ENCODE measurements around the gene CRISPLD2. TPM values are rescaled to one million over a fixed set of nuclear protein-coding genes. Genes with fewer than 3 reads are reported as not detected.

CRISPLD2 gene
- total RNA-seq, 4 donors from 2014 or later: 99.9 to 450 (median 407) TPM

DNA sequence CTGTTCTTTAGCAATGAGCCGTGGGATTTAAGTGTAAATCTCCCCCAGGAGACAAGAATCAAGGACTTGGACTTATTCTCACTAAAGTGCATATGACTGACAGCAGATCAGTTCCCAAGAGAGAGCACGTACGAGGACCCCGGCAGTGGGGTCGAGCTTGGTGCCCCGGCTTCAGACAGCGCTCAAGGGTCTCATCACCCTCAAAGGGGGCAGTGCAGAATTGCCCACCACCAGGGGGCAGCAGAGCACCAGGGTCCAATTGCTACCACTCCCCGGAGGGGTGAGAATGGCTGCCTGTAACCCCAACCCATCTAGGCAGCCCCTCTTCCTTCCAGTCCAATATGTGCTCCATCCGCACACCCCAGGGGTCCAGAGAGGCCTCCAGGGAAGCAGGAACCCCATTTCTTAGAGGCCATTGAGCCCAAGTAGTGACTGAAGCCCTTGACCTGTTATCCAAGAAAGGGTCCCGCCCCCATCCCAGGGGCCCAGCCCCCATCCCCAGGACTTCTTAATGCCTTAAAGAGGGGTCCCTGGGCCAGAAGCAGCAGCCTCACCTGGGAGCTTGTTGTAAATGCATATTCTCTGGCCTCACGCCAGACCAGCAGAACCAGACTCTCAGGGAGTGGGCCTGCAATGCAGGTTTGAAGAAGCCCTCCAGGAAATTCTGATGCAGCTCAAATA is 105.4 kb downstream of the CRISPLD2 start:
- ATAC-seq (ENCODE audit: low FRiP score) (no peak), DNase-seq (ENCODE audit: low spot score) (peak; percentile 80)
- TF ChIP-seq, protein P1, sequence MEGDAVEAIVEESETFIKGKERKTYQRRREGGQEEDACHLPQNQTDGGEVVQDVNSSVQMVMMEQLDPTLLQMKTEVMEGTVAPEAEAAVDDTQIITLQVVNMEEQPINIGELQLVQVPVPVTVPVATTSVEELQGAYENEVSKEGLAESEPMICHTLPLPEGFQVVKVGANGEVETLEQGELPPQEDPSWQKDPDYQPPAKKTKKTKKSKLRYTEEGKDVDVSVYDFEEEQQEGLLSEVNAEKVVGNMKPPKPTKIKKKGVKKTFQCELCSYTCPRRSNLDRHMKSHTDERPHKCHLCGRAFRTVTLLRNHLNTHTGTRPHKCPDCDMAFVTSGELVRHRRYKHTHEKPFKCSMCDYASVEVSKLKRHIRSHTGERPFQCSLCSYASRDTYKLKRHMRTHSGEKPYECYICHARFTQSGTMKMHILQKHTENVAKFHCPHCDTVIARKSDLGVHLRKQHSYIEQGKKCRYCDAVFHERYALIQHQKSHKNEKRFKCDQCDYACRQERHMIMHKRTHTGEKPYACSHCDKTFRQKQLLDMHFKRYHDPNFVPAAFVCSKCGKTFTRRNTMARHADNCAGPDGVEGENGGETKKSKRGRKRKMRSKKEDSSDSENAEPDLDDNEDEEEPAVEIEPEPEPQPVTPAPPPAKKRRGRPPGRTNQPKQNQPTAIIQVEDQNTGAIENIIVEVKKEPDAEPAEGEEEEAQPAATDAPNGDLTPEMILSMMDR (IDR thresholded peaks at IDR 0.05): peak in 1 of 3 donors; percentile 55

DNA sequence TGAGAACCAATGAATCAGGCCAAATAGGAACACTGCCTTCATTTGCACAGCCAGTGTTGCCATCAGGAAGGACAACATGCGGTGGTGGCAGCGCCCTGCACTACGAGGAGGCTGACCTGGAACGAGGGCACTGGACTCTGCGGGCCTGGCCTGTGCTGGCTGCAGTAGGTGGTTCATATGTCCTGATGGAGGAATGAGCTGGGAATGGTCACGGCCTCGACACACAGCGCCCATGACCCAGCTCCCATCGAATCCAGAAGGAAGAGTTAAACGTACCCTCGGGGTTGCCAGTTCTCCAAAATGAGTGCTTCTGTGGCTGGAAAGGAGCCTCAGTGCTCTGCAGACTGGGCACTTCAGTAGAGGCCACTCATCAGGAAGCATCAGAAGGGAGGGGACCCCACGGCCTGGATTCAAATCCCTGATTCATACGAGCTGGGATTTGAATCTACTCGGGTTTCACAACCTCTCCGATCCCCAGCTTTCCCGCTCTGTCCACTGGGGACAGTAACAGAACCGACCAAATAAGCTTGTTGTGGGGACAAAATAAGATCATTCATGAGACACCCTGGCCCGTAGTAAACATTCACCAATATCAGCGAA is 106.1 kb downstream of the CRISPLD2 start:
- DNase-seq (ENCODE audit: low spot score): no peak
- TF ChIP-seq, protein P1 (IDR thresholded peaks at IDR 0.05): no peak
- no peak for ATAC-seq (ENCODE audit: low FRiP score)

DNA sequence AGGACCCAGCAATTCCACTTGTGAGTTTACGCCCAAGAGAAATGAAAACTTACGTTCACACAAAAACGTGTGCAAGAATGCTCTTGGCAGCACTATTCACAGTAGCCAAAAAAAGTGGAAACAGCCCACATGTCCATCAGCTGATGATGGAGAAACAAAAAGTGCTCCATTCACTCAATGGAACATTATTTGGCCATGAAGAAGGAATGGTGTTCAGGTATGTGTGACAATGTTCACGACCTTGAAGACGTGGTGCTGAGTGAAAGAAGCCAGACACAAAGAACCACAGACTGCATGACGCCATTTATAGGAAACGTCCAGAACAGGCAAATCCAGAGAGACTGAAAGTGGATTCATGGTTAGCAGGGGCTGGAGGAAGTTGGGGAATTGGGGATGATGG is 106.7 kb downstream of the CRISPLD2 start:
- TF ChIP-seq, protein P1 (IDR thresholded peaks at IDR 0.05): no peak
- no peak for DNase-seq (ENCODE audit: low spot score)
- no peak for ATAC-seq (ENCODE audit: low FRiP score)

DNA sequence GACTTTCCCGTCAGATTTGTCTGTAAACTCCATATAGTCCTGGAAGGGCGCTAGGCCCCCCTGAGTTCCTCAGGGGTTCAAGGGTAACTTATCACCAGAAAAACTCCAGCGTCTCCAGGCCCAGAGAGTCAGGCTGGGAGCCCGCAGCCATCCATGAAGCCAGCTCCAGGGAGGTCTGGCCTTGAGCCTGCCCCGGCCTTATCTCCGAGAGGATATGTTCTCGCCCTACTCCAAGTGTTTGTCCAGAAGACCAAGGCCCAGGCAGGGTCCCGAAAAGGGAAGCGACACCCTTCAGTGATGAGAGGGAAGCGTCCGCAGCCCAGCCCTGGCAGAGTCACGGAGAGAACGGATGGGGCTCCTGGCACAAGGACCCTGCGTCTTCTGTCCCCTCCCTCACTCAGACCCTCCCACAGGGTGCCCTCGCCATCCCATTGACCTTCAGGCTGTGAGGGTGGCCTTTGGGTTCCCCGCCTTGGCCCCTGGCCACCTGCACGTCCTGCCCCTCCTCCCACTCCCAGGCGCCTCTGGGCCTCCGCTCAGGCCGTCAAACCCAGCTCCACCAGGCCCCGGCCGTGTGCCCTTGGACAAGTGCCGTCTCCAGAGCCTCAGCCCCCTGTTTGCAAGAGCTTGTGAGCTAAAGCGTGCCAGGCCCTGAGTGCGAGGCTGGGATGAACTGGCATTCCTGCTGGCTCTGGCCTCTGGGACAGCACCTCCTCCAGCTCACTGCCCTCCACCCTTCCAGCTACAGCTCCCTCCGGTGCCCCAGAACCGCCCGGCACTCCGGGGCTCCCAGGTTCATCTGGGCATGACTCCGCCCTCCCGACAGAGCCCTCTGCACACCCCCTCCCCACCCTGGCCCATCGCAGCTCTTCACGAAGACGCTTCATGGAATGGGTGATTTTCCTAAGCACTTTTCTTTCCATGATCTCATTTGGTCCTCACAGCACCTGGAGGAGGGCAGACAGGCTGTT is 108.1 kb downstream of the CRISPLD2 start:
- ATAC-seq (ENCODE audit: low FRiP score) (no peak), DNase-seq (ENCODE audit: low spot score) (no peak)
- TF ChIP-seq, protein P1 (IDR thresholded peaks at IDR 0.05): no peak

DNA sequence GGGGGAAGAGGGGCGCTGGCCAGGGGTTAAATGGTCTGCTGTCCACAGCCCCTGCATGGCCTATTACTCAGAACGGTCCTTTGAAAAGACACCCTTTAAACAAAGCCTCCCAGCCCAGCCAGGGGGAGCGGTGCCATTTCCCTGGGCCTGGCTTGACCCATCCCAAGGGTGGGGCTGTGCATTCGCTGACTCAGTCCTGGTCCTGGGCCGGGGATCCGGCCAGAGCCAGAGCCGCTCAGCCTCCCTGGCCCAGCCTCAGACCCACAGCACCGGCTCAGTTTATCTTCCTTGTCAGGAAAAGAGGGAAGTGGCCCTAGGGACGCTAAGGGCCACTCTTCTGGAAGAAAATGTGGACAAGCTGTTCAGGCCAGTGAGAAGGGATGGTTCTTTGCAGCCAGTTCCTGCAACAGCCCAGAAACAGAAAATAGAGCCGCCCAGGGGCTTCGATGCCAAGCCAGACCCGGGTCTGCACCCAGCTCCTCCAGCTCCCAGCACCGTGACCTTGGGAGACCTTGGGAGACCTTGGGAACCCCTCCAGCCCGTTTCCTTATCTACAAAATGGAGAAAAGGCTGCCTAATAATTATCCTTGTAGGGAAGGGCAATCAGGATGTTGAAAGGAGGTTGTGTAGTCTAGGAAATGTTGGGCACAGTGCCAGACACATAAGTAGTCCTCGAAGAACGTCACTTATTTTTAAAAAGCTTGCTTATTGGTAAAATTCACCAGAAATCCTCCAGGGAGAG is 109.1 kb downstream of the CRISPLD2 start:
- DNase-seq (ENCODE audit: low spot score): no peak
- peak; percentile 75 for ATAC-seq (ENCODE audit: low FRiP score)
- TF ChIP-seq, protein P1 (IDR thresholded peaks at IDR 0.05): no peak

DNA sequence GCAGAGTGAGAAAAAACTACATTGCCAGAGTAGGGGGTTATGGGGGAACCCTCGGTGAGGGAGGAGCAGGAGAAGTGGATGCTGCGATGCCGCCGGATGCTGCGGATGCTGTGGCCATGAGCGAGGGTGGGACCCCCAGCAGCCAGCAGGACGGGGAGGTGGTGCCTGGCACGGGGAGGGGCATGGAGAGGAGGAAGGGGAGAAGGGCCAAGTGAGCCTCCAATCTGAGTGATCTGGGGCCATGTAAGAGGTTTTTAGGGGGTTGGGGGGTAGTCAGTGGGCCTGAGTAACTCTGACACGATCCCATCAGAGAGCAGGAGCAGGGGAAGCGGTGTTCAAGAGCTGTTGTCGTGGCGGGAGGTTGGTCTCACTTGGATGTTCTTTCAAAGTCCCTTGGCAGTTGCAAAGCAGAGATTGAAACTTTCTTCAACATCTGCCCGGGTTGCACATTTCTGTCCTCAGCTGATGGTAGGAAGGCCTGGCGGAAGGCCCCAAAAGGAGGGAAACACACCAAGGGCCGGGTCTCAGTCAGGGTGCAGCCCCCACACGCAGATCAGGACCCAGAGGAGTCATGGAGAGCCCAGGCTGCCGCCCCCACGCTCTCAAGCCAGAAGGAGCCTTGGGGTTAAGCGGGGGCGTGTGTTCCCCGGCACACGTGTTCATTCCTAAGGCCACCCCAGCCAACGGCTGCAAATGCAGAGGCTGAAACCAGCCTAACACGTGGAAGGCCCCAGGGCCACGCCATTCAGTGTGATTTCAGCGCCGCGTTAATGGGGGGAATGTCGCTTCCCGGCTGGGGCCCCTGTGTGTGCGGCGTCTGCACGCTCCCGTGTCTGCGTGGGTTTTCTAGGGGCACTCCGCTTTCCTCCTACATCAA is 109.9 kb downstream of the CRISPLD2 start:
- ATAC-seq (ENCODE audit: low FRiP score) (peak; percentile 31), DNase-seq (ENCODE audit: low spot score) (no peak)
- TF ChIP-seq, protein P1 (IDR thresholded peaks at IDR 0.05): no peak
